Uterus (tissue), 4 donors: ENCODE measurements around the gene PSMA7. TPM values are rescaled to one million over a fixed set of nuclear protein-coding genes. Genes with fewer than 3 reads are reported as not detected.
A peak's percentile ranks its signal among the peaks of the same experiment; 100 is the strongest.

ENCODE experiments used
- DNase-seq, 2 donors: peaks; one replicate each; pipeline ENCODE4 v3.0.0-alpha.2; 2019 to 2020
- H3K27ac ChIP-seq, 2 donors: fragments of 200-600 bp; sonication (generic); 1 replicate in 1 of 2; 2 replicates in 1 of 2; pipeline ENCODE4 v1.5.1; 2016 to 2018
- H3K27me3 ChIP-seq, 2 donors: fragments of 200-600 bp; sonication (generic); one replicate each; pipeline ENCODE4 v1.5.1; 2018 to 2019; ENCODE audit warnings: control low read depth in 1 of 2
- H3K36me3 ChIP-seq, 2 donors: fragments of 200-600 bp; sonication (generic); one replicate each; pipeline ENCODE4 v1.5.1; 2019; ENCODE audit warnings: control low read depth in 1 of 2
- H3K4me1 ChIP-seq, 2 donors: fragments of 200-600 bp; sonication (generic); one replicate each; pipeline ENCODE4 v1.5.1; 2018 to 2019; ENCODE audit warnings: control low read depth in 1 of 2
- H3K4me3 ChIP-seq, 2 donors: fragments of 200-600 bp; sonication (generic); 1 replicate in 1 of 2; 2 replicates in 1 of 2; pipeline ENCODE4 v1.5.1; 2018 to 2019; ENCODE audit warnings: mild to moderate bottlenecking in 1 of 2
- H3K9me3 ChIP-seq, 2 donors: fragments of 200-600 bp; sonication (generic); one replicate each; pipeline ENCODE4 v1.5.1; 2019; ENCODE audit warnings: control low read depth in 1 of 2
- POLR2A ChIP-seq, 2 donors: fragments of 450-650 bp; IDR thresholded peaks; one replicate each; pipeline ENCODE4 v1.6.1; 2016; ENCODE audit warnings: antibody characterized with exemption in 2 of 2, mild to moderate bottlenecking in 1 of 2, moderate library complexity in 1 of 2
- intact Hi-C: fragments of 100-400 bp; cut with DNase I; formaldehyde crosslinking; loops from one replicate; pipeline ENCODE4 v1.15.1; 2023; ENCODE audit warnings: low total_unique reads
- total RNA-seq, 4 donors: library from RNA; depleted of rRNA in 3 of 4; stranded (reverse); fragments of >200 nt in 3 of 4; gene quantifications; one replicate each; pipeline versions ENCODE4 v1.1.0 to v1.2.4, GENCODE V29; 2014 to 2023
- TF ChIP-seq, protein P1 (sequence below), 4 experiments: fragments of 200-600 bp in 2 of 4; fragments of 450-650 bp in 2 of 4; sonication (generic) in 2 of 4; IDR thresholded peaks; one replicate each; pipeline ENCODE4 v1.5.1; 2016 to 2019; ENCODE audit warnings: antibody characterized with exemption in 4 of 4, mild to moderate bottlenecking in 2 of 4, moderate library complexity in 1 of 4
- donor health status: DM: yes; HTN: yes; CAD: no.

Gene PSMA7
- total RNA-seq, 4 donors from 2014 or later = 145 to 214 (median 162) TPM

DNA sequence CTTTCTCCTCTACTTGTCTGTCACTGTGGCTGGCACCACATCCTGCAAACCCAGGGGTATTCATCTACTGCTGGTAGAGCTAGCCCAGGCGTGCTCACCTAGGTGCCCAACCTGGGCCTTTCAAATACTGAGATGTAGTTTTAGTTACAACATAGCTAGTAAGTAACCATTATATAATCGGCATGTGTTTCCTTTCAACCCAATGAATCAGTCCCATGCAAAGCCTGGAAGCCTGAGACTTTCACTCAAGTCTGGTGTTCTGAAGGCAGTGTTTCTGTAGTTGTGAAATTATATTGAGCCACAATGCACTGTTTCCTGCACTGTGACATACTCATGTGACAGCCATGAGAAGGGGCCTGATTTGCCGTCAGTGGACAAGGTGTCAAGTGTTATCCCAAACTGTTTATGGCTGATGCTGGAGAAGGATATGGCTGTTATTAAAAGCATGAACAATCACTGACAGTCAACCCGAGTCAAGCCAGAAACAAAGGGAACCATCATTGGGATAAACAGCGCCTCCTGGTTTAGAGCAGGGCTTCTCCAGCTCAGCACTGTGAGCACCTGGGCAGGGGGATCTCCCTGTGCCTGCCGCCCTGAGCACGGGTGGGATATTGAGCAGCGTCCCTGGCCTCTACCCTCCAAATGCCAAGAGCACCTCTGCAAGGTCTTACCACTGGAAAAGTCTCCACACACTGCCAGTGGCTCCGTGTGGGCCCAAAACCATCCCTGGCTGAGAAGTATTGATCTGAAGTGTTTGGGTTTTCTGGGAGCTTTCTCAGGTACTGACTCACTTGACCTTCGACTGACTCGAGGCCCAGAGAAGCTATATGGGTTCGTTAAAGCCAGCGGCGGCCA is 1.6 kb downstream of the PSMA7 start:
- intact Hi-C loops = no loop called here
- TF ChIP-seq POLR2A (IDR thresholded peaks at IDR 0.05) = no peak
- TF ChIP-seq, protein P1, sequence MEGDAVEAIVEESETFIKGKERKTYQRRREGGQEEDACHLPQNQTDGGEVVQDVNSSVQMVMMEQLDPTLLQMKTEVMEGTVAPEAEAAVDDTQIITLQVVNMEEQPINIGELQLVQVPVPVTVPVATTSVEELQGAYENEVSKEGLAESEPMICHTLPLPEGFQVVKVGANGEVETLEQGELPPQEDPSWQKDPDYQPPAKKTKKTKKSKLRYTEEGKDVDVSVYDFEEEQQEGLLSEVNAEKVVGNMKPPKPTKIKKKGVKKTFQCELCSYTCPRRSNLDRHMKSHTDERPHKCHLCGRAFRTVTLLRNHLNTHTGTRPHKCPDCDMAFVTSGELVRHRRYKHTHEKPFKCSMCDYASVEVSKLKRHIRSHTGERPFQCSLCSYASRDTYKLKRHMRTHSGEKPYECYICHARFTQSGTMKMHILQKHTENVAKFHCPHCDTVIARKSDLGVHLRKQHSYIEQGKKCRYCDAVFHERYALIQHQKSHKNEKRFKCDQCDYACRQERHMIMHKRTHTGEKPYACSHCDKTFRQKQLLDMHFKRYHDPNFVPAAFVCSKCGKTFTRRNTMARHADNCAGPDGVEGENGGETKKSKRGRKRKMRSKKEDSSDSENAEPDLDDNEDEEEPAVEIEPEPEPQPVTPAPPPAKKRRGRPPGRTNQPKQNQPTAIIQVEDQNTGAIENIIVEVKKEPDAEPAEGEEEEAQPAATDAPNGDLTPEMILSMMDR (IDR thresholded peaks at IDR 0.05) = peak in 1 of 4 experiments; percentile 22
- peak overlapping the region; percentile 94 to 99 for H3K27ac ChIP-seq
- H3K4me1 ChIP-seq = peaks cover 0 to 21% of the 10 kb centered on the region in 2 donors
- H3K36me3 ChIP-seq = no peaks in the 10 kb centered on the region
- H3K4me3 ChIP-seq = peak overlapping the region; percentile 44 to 90
- DNase-seq = no peak
- no peaks in the 10 kb centered on the region for H3K27me3 ChIP-seq
- no peaks in the 10 kb centered on the region for H3K9me3 ChIP-seq

DNA sequence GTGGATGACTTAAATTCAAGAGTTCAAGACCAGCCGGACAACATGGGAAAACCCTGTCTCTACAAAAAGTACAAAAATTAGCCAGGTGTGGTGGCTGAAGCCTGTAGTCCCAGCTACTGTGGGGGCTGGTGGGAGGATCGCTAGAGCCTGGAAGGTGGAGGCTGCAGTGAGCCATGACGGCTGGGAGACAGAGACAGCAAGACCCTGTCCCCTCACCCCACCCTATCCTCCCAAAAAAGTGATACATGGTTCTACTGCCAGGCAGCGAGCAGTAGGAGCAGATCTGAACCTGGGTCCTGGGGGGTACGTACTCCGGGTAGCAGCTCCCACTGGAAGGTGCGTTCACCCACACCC is 2.2 kb downstream of the PSMA7 start:
- Histone ChIP-seq H3K27me3 (no peaks in the 10 kb centered on the region), H3K36me3 (no peaks in the 10 kb centered on the region), H3K9me3 (no peaks in the 10 kb centered on the region), H3K27ac (peak overlapping the region; percentile 9 to 99), H3K4me3 (no peak overlapping the region), H3K4me1 (peaks cover 0 to 21% of the 10 kb centered on the region in 2 donors)
- intact Hi-C loops = no loop called here
- no peak for DNase-seq
- no peak for TF ChIP-seq POLR2A (IDR thresholded peaks at IDR 0.05)
- TF ChIP-seq, protein P1 (IDR thresholded peaks at IDR 0.05) = no peak

DNA sequence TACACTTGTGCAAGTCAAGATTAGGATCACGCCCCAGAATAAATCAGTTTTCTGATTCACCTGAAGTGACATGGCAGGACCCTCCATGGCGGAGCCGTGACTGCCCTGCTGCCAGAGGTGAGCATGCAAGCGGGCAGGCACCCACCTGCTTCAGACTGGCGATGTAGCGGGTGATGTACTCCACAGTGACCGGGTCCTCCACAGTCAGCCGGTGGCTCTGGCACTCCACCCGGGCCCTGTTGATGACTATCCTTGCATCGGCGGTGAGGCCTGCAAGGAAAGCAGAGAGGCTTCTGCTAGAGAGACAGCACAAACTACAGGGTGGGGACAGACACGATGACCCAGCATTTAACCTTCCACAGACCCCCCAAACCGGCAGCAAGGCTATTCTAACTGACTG is 3.6 kb downstream of the PSMA7 start:
- H3K4me3 ChIP-seq = no peak overlapping the region
- H3K4me1 ChIP-seq = peaks cover 0 to 13% of the 10 kb centered on the region in 2 donors
- no peaks in the 10 kb centered on the region for H3K36me3 ChIP-seq
- no peak for TF ChIP-seq POLR2A (IDR thresholded peaks at IDR 0.05)
- TF ChIP-seq, protein P1 (IDR thresholded peaks at IDR 0.05) = no peak
- H3K9me3 ChIP-seq = no peaks in the 10 kb centered on the region
- H3K27ac ChIP-seq = no peak overlapping the region
- intact Hi-C loops = no loop called here
- no peak for DNase-seq
- no peaks in the 10 kb centered on the region for H3K27me3 ChIP-seq

DNA sequence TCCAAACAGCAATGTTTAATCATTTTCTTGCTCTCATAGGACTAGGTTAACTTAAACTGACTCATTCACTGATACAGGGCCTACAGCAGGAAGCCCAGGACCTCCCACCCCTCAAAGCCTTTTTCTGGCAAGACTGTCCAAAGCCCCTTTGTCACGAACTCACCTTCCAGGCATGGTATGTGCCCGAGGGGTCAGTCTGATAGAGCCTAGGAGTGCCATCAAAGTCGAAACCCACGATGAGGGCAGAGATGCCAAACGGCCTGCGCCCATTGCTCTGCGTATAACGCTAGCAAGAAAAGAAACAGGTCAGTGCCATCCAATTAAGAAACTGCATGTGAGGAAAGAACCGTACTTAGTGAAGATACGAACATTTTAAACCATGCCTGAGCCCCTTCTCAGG is 4.3 kb downstream of the PSMA7 start:
- H3K4me1 ChIP-seq = peaks cover 0 to 10% of the 10 kb centered on the region in 2 donors
- H3K36me3 ChIP-seq = no peaks in the 10 kb centered on the region
- TF ChIP-seq, protein P1 (IDR thresholded peaks at IDR 0.05) = no peak
- no peak for TF ChIP-seq POLR2A (IDR thresholded peaks at IDR 0.05)
- no peak overlapping the region for H3K27ac ChIP-seq
- intact Hi-C loops = no loop called here
- DNase-seq = no peak
- H3K4me3 ChIP-seq = no peak overlapping the region
- H3K27me3 ChIP-seq = no peaks in the 10 kb centered on the region
- no peaks in the 10 kb centered on the region for H3K9me3 ChIP-seq

DNA sequence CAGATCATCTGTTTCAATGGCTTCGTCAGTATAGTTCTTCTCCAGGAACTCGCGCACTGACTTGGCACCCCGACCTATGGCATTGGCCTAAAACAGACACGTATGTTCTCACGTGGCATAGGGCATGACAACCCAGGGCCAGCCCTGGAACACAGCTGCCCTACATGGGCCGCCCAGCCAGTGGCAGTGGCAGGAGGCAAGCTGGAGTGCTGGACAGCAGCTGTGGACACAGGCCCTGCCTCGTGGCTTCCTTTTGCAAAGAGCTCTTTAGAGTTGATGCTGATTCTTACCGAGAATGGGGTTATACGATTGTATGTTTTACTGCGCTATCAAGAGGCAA is 5.0 kb downstream of the PSMA7 start:
- Histone ChIP-seq H3K4me3 (no peak overlapping the region), H3K36me3 (no peaks in the 10 kb centered on the region), H3K4me1 (peaks cover 0 to 10% of the 10 kb centered on the region in 2 donors), H3K27ac (no peak overlapping the region), H3K9me3 (no peaks in the 10 kb centered on the region), H3K27me3 (no peaks in the 10 kb centered on the region)
- no peak for DNase-seq
- TF ChIP-seq, protein P1 (IDR thresholded peaks at IDR 0.05) = no peak
- TF ChIP-seq POLR2A (IDR thresholded peaks at IDR 0.05) = no peak
- intact Hi-C loops = no loop called here
